Heart left ventricle (tissue), 16 donors: ENCODE data around the gene TICRR. TPM values are rescaled to one million over a fixed set of nuclear protein-coding genes. Genes with fewer than 3 reads are reported as not detected.

Source experiments
- ATAC-seq, 4 donors: fragments of 200-7000 bp; cut with Tn5 transposase; one replicate each; pipeline ENCODE4 v1.9.1; 2020 to 2022; ENCODE audit warnings: moderate library complexity in 4 of 4, mild to moderate bottlenecking in 3 of 4, moderate number of reproducible peaks in 1 of 4
- DNase-seq, 5 donors: peaks; one replicate each; pipeline ENCODE4 v3.0.0-alpha.2; 2020
- H3K27ac ChIP-seq, 12 donors: fragments of 200-600 bp; sonication (generic) in 4 of 12; one replicate each; pipeline versions ENCODE4 v1.5.0 to v1.8.0; 2016 to 2022; ENCODE audit warnings: mild to moderate bottlenecking in 2 of 12
- H3K27me3 ChIP-seq, 9 donors: fragments of 200-600 bp; sonication (generic) in 2 of 9; one replicate each; pipeline versions ENCODE4 v1.5.1 to v1.8.0; 2016 to 2022; ENCODE audit warnings: mild to moderate bottlenecking in 3 of 9
- H3K36me3 ChIP-seq, 9 donors: fragments of 200-600 bp; sonication (generic) in 2 of 9; one replicate each; pipeline versions ENCODE4 v1.5.0 to v1.8.0; 2018 to 2022; ENCODE audit warnings: mild to moderate bottlenecking in 2 of 9
- H3K4me1 ChIP-seq, 12 donors: fragments of 200-600 bp; sonication (generic) in 4 of 12; one replicate each; pipeline versions ENCODE4 v1.5.0 to v1.8.0; 2016 to 2022; ENCODE audit warnings: mild to moderate bottlenecking in 3 of 12
- H3K4me3 ChIP-seq, 12 donors: fragments of 200-600 bp; sonication (generic) in 4 of 12; one replicate each; pipeline versions ENCODE4 v1.5.0 to v1.8.0; 2017 to 2022; ENCODE audit warnings: mild to moderate bottlenecking in 9 of 12, moderate library complexity in 4 of 12
- H3K9me3 ChIP-seq, 12 donors: fragments of 200-600 bp; sonication (generic) in 4 of 12; one replicate each; pipeline versions ENCODE4 v1.5.0 to v1.8.0; 2016 to 2022; ENCODE audit warnings: mild to moderate bottlenecking in 1 of 12
- CTCF ChIP-seq, 12 donors: fragments of 200-600 bp; sonication (generic) in 4 of 12; IDR thresholded peaks; one replicate each; pipeline versions ENCODE4 v1.5.0 to v1.8.0; 2018 to 2022; ENCODE audit warnings: antibody characterized with exemption in 12 of 12, mild to moderate bottlenecking in 5 of 12
- POLR2A ChIP-seq, 2 donors: fragments of 450-650 bp; IDR thresholded peaks; one replicate each; pipeline ENCODE4 v1.6.1; 2017; ENCODE audit warnings: antibody characterized with exemption in 2 of 2, mild to moderate bottlenecking in 2 of 2, moderate library complexity in 2 of 2
- WGBS, 4 donors: extraction: QIAGEN DNeasy Blood & Tissue Kit in 2 of 4; methylation state at CpG; one replicate each; pipeline versions ENCODE4 v1.1.5 to v1.1.7; 2013 to 2018; 5-methylcytosine and 5-hydroxymethylcytosine counted together
- intact Hi-C, 10 donors: fragments of 100-400 bp; cut with DNase I; formaldehyde crosslinking; loops; one replicate each; pipeline versions ENCODE4 v1.11.1 to v1.14.2; 2022
- polyA plus RNA-seq, 2 donors: library from polyadenylated mRNA; stranded (reverse); fragments of 200-250 nt; gene quantifications; one replicate each; pipeline ENCODE4 v1.2.3, GENCODE V29; 2013
- total RNA-seq, 9 donors: library from RNA; depleted of rRNA in 2 of 9; stranded (reverse); fragments of >200 nt in 2 of 9; fragmentation: NEBNext Ultra II Directional in 3 of 9; extraction: Animal tissue kit (Norgen Biotek cat#: 25700) in 3 of 9; gene quantifications; one replicate each; pipeline versions ENCODE4 v1.1.0 to v1.2.4, GENCODE V29; 2016 to 2023
- donor health status: ischemic (EF 13 %, LVEDD 7.1; RV severe dilation, severe dysfunction).
- donor health status: healthy with polysubstance abuse.
- donor health status: DM: no; HTN: yes; CAD: no.
- donor health status: DM: no; HTN: no; CAD: no.
- donor health status: ischemic (EF 25% LVEDD 6.9; RV normal size, moderate dysfunction).
- donor health status: ischemic (EF 25% LVEDD 5.7; RV mildly dilated, moderate dysfunction).
- donor health status: healthy.
- donor health status: DM: yes; HTN: yes; CAD: no.
- donor health status: ischemic (EF 35%, LVEDD 5.7; RV mildly dilated, moderate dysfunction).
- donor health status: nonischemic (EF 11% LVEDD 7.7; RV severe dilation, severe dysfunction).
- donor health status: DM: yes; HTN: yes; CAD: no.
- donor health status: PGD.
- donor health status: ischemic (EF 29% LVEDD 5.4; RV normal size, mild dysfunction).
- donor health status: nonischemic (EF 23%, LVEDD 6.1; RV moderate dilation, normal function).

TICRR gene
- total and polyA plus RNA-seq, 11 donors: 0.04 to 1.4 (median 0.08) TPM; not detected in 4

GRCh38 chr15:89627256-89627970, 52.1 kb downstream of the TICRR start:
- Histone ChIP-seq H3K9me3 (no peaks in the 10 kb centered on the region), H3K36me3 (peaks cover 0 to 73% (median 36%) of the 10 kb centered on the region in 9 donors), H3K4me1 (no peaks in the 10 kb centered on the region), H3K4me3 (no peak overlapping the region), H3K27ac (no peak overlapping the region), H3K27me3 (no peaks in the 10 kb centered on the region)
- ATAC-seq (no peak), DNase-seq (no peak)
- WGBS, 4 donors: 91 to 98% (median 96%) methylated on average over 8 of the region's 8 CpGs
- TF ChIP-seq POLR2A (IDR thresholded peaks at IDR 0.05) (no peak), CTCF (IDR thresholded peaks at IDR 0.05) (no peak)
- intact Hi-C loops: no loop called here

GRCh38 chr15:89628301-89628700, 53.0 kb downstream of the TICRR start:
- H3K27me3 ChIP-seq: no peaks in the 10 kb centered on the region
- no peak overlapping the region for H3K4me3 ChIP-seq
- no peaks in the 10 kb centered on the region for H3K9me3 ChIP-seq
- H3K4me1 ChIP-seq: no peaks in the 10 kb centered on the region
- H3K27ac ChIP-seq: no peak overlapping the region
- no peak for DNase-seq
- TF ChIP-seq CTCF (IDR thresholded peaks at IDR 0.05) (no peak), POLR2A (IDR thresholded peaks at IDR 0.05) (no peak)
- intact Hi-C loops: no loop called here
- H3K36me3 ChIP-seq: peaks cover 0 to 71% (median 45%) of the 10 kb centered on the region in 9 donors
- no peak for ATAC-seq
- WGBS, 4 donors: 77 to 90% (median 88%) methylated on average over 9 to 21 of the region's 21 CpGs

- no peak overlapping the region for H3K4me3 ChIP-seq
- no peaks in the 10 kb centered on the region for H3K9me3 ChIP-seq
- H3K4me1 ChIP-seq: no peaks in the 10 kb centered on the region
- H3K27ac ChIP-seq: no peak overlapping the region
- TF ChIP-seq CTCF (IDR thresholded peaks at IDR 0.05) (no peak), POLR2A (IDR thresholded peaks at IDR 0.05) (no peak)
- ATAC-seq (no peak), DNase-seq (no peak)
- H3K27me3 ChIP-seq: no peaks in the 10 kb centered on the region
- intact Hi-C loops: no loop called here
- 92 to 96% (median 93%) methylated on average over 27 to 30 of the region's 30 CpGs for WGBS, 4 donors
- H3K36me3 ChIP-seq: peaks cover 0 to 77% (median 51%) of the 10 kb centered on the region in 9 donors
Measured at GRCh38 chr15:89628806-89629715, 53.8 kb downstream of the TICRR start.

DNA sequence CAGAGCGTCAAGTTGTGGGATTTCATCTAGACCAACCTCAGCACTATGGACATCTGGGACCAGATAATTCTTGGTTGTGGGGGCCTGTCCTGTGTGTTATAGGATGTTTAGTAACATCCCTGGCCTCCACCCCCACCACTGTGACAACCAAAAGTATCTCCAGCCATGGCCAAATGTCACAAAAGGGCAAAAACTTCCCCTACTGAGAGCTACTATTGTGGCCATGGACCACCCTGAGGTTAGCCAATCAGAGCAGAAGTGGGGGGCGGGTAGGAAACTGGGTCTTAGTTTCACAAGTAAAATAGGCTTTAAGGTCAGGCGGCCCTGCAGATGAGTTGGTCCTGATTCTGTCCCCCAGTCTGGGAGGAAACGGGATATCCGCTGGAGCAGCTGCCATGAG, 54.6 kb downstream of the TICRR start:
- no peaks in the 10 kb centered on the region for H3K4me1 ChIP-seq
- H3K27me3 ChIP-seq: no peaks in the 10 kb centered on the region
- WGBS, 4 donors: 89 to 98% (median 96%) methylated on average over 3 to 5 of the region's 5 CpGs
- H3K4me3 ChIP-seq: no peak overlapping the region
- H3K9me3 ChIP-seq: no peaks in the 10 kb centered on the region
- DNase-seq (no peak), ATAC-seq (no peak)
- TF ChIP-seq POLR2A (IDR thresholded peaks at IDR 0.05): no peak
- TF ChIP-seq CTCF (IDR thresholded peaks at IDR 0.05): no peak
- H3K36me3 ChIP-seq: peaks cover 0 to 78% (median 51%) of the 10 kb centered on the region in 9 donors
- no peak overlapping the region for H3K27ac ChIP-seq
- intact Hi-C loops: no loop called here
